ENCODE results near the gene SNPH.

Gene SNPH

GRCh38 chr20:1306316-1307135 is 40.4 kb downstream of the SNPH start:
- DNase-seq (ENCODE audit: low read depth in 2 of 2), result no peak
- TF ChIP-seq CTCF (IDR thresholded peaks at IDR 0.05; ENCODE audit: low read depth, low read length), result no peak
- no peak overlapping the region for H3K4me3 ChIP-seq (replicated peaks in 1 of 2; ENCODE audit: low read depth in 2 of 2, low read length in 2 of 2)

GRCh38 chr20:1307171-1307570 is 41.1 kb downstream of the SNPH start:
- no peak overlapping the region for H3K4me3 ChIP-seq (replicated peaks in 1 of 2; ENCODE audit: low read depth in 2 of 2, low read length in 2 of 2)

GRCh38 chr20:1307571-1307971 is 41.5 kb downstream of the SNPH start:
- H3K4me3 ChIP-seq (replicated peaks in 1 of 2; ENCODE audit: low read depth in 2 of 2, low read length in 2 of 2), result no peak overlapping the region

More at GRCh38 chr20:1307171-1307570, 41.1 kb downstream of the SNPH start:
- DNase-seq (ENCODE audit: low read depth in 2 of 2), result no peak
- no peak for TF ChIP-seq CTCF (IDR thresholded peaks at IDR 0.05; ENCODE audit: low read depth, low read length)

GRCh38 chr20:1308067-1308701 is 42.1 kb downstream of the SNPH start:
- DNase-seq (ENCODE audit: low read depth in 2 of 2), result no peak
- no peak for TF ChIP-seq CTCF (IDR thresholded peaks at IDR 0.05; ENCODE audit: low read depth, low read length)

More at GRCh38 chr20:1307571-1307971, 41.5 kb downstream of the SNPH start:
- no peak for DNase-seq (ENCODE audit: low read depth in 2 of 2)
- TF ChIP-seq CTCF (IDR thresholded peaks at IDR 0.05; ENCODE audit: low read depth, low read length), result no peak

GRCh38 chr20:1308702-1309095 is 42.6 kb downstream of the SNPH start:
- TF ChIP-seq CTCF (IDR thresholded peaks at IDR 0.05; ENCODE audit: low read depth, low read length), result no peak
- H3K4me3 ChIP-seq (replicated peaks in 1 of 2; ENCODE audit: low read depth in 2 of 2, low read length in 2 of 2), result no peak overlapping the region
- no peak for DNase-seq (ENCODE audit: low read depth in 2 of 2)

More at GRCh38 chr20:1308067-1308701, 42.1 kb downstream of the SNPH start:
- H3K4me3 ChIP-seq (replicated peaks in 1 of 2; ENCODE audit: low read depth in 2 of 2, low read length in 2 of 2), result no peak overlapping the region

GRCh38 chr20:1309439-1309847 is 43.3 kb downstream of the SNPH start:
- no peak for TF ChIP-seq CTCF (IDR thresholded peaks at IDR 0.05; ENCODE audit: low read depth, low read length)
- no peak overlapping the region for H3K4me3 ChIP-seq (replicated peaks in 1 of 2; ENCODE audit: low read depth in 2 of 2, low read length in 2 of 2)
- no peak for DNase-seq (ENCODE audit: low read depth in 2 of 2)

Data from cardiac fibroblast (primary cell).